ENCODE measurements around the gene LAPTM4A.

LAPTM4A gene

GRCh38 chr2:20016346-20016745 is 35.1 kb downstream of the LAPTM4A start:
- DNase-seq, result no peak

GRCh38 chr2:20015482-20016083 is 35.8 kb downstream of the LAPTM4A start:
- no peak for DNase-seq

- DNase-seq, result no peak
Observed at GRCh38 chr2:20013126-20013849, 38.1 kb downstream of the LAPTM4A start.

DNA sequence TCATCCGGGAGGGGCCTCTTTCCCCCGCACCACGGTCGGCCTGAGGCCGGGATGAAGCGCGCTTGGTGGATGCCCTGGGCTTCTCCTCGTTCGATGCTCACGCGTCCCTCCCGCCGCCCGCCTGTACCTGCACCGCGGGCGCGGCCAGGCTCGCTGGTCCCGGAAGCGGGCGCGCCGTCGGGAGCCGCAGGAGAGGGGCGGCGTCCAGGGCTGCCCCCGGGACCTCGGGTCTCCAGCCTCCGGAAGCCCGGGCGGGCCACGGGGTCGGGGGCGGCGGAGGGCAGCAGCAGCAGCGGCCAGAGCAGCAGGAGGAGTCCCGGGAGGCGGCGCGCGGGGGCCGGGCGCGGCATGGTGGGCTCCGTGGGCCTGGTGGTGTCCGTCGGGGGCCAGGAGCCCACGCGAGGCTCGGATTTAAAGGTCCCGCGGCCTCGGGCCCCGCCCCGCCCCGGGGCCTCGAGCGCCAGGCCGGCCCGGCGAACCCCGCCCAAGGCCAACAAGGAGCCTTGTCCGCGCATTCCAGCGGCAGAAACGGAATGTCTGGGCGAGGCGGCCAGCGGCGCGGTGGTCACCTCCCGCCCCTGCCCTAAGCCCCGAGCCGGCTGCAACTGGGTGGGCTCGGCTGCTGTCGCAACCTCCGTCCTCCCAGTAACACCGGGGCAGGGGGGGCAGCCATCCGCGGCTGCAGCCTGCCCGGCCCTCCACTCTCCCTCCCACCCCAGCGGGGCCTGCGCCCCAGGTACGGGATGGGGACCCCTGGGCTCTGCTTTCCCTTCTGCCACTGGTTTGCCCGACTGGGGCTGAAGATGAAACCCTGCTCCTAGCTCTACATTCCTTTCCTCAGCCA is 38.9 kb downstream of the LAPTM4A start, which contains the start of gene MATN3:
MATN3 (minus strand) TSS at position 387 of the 844 bp plus-strand sequence; CDS start at position 350, 37 bp downstream.
- no peak for DNase-seq

- no peak for DNase-seq
Observed at GRCh38 chr2:20012032-20012281, 39.5 kb downstream of the LAPTM4A start.

GRCh38 chr2:20011276-20012031 is 40.0 kb downstream of the LAPTM4A start:
- DNase-seq, result no peak

GRCh38 chr2:20008703-20009102 is 42.7 kb downstream of the LAPTM4A start:
- no peak for DNase-seq

- DNase-seq, result no peak
Observed at GRCh38 chr2:20005891-20006470, 45.4 kb downstream of the LAPTM4A start.

GRCh38 chr2:20005067-20005627 is 46.3 kb downstream of the LAPTM4A start:
- DNase-seq, result no peak

DNA sequence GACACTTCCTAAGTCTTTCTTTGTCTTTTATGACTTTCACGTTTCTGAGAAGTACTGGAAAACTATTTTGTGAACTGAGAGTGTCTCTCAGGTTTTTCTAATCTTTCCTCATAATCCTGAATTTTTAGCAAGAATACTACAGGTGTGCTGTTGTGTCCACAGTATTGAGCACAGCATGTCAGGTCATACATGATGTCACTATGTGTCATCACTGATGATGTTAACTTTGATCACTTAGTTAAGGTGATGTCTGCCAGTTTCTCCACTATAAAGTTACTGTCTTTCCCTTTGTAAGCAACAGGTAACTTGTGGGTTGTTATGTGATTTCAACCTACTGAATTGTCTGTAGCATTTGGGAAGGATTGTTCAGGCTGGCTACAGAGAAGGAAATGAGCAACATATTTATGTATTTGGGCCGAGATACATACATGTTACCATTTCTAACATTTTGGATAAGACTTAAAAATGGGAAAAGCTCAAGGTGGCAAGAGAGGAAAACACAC is 50.0 kb downstream of the LAPTM4A start:
- no peak for DNase-seq

- DNase-seq, result no peak
Observed at GRCh38 chr2:19993731-19994130, 57.7 kb downstream of the LAPTM4A start.

- no peak for DNase-seq
Observed at GRCh38 chr2:19991895-19992294, 59.5 kb downstream of the LAPTM4A start.

DNA sequence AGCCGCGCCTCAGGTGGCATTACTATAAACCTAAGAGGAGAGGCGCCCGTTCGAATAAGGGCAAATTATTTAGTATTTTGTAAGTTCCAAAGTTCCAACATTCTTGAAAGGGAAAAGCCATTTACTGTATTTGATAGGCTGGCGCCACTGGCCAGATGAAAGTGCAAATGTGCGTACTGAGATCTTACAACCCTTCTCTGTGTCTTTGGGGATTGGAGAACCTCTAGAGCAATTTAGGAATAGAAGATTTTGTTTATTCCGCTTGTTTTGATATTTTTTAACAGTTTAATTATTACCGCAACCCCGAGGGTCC is 61.1 kb downstream of the LAPTM4A start:
- no peak for DNase-seq

GRCh38 chr2:19989667-19990415 is 61.6 kb downstream of the LAPTM4A start, which contains the start of gene WDR35:
WDR35 (minus strand) TSS chr2:19990105; CDS start chr2:19990015, 90 bp downstream.
- DNase-seq, result peak; percentile 88

GRCh38 chr2:19989342-19989666 is 62.1 kb downstream of the LAPTM4A start:
- no peak for DNase-seq

GRCh38 chr2:19988600-19988999 is 62.8 kb downstream of the LAPTM4A start:
- DNase-seq, result no peak

GRCh38 chr2:19987936-19988335 is 63.5 kb downstream of the LAPTM4A start:
- no peak for DNase-seq
